ENCODE measurements around the gene TP53I13. TPM values are rescaled to one million over a fixed set of nuclear protein-coding genes. Genes with fewer than 3 reads are reported as not detected.
A peak's percentile ranks its signal among the peaks of the same experiment; 100 is the strongest.

Gene TP53I13
- polyA plus RNA-seq, 2 of the 4 experiments (the other 2 are of a cell fraction) = 27.5 to 57.8 TPM

DNA sequence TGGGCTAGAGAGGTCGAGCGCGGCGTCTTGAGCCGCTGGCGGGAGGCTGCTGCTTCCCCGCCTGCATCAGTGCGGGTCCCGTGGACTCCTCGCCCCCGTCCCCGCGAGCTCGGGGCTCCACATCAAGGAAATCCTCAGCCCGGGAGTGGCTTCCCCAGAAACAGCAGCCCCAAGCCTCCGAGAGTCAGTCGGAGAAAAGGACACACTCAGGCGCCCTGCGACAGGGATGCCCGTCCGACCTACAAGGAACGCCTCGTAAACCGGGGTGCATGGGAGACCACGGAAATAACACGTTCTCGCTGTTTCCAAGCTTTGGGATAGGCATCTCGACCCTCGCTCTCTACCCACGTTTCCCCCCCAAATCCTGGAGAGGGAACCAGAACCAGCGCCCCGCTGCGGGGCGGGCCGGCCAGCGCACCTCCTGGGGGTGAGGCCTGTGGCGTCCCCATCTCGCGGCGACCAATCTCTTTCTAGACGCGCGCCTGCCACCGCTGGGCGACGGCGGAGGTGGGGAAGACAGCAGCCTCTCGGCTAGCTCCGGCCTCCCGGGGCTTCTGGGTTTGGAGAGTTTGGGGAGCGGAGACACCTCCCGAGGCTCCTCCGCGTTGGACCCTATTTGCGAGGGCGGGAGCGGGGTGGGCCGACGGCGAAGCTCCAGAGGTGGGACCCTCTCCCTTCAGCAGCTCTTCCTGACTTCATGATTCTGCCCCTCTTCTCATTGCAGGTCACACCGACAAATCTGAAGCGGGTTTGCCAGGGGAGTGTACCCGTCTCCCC is 759 bp upstream of the TP53I13 start:
- no peak for FAIRE-seq
- Histone ChIP-seq H3K9me3 (no peaks in the 10 kb centered on the region), H3K27ac (peak overlapping the region; percentile 92 to 94), H3K4me3 (peak overlapping the region; percentile 62), H3K4me2 (peak overlapping the region; percentile 83), H3K4me1 (peaks cover 20% of the 10 kb centered on the region)
- ChIA-PET CTCF (interaction anchor here (1.0 to 24.0 kb wide), 15 partner anchors 9 to 215 kb away, joined by 3 to 474 read pairs (median 4); partner anchors contain the start of genes ANKRD13B and CORO6), POLR2A (interaction anchor here (0.7 to 4.0 kb wide), 8 partner anchors 9 to 274 kb away, joined by 3 to 21 read pairs (median 4); partner anchors contain the start of genes ANKRD13B and NUFIP2)
- peak; percentile 85 to 90 for DNase-seq (ENCODE audit: low read depth in 1 of 2, low spot score in 1 of 2)
- 1% methylated on average over 45 of the region's 63 CpGs for WGBS (ENCODE audit: missing lambda C conversion rate)
- peak; percentile 54 to 71 for ATAC-seq
- no peak for TF ChIP-seq EP300 (IDR thresholded peaks at IDR 0.05)
- TF ChIP-seq SREBF2 (IDR thresholded peaks at IDR 0.05) = no peak
- TF ChIP-seq, protein P1, sequence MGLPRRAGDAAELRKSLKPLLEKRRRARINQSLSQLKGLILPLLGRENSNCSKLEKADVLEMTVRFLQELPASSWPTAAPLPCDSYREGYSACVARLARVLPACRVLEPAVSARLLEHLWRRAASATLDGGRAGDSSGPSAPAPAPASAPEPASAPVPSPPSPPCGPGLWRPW (IDR thresholded peaks at IDR 0.05) = no peak
- no peak for TF ChIP-seq HOXA7 (CRISPR knock-in tag; IDR thresholded peaks at IDR 0.05)
- TF ChIP-seq BHLHE40 (IDR thresholded peaks at IDR 0.05; ENCODE audit: low read depth, low read length) = no peak
- TF ChIP-seq FOSL2 (IDR thresholded peaks at IDR 0.05) = no peak
- no peak for TF ChIP-seq FOSL2 (CRISPR knock-in tag; IDR thresholded peaks at IDR 0.05)
- TF ChIP-seq ZSCAN20 (CRISPR knock-in tag; IDR thresholded peaks at IDR 0.05) = no peak
- TF ChIP-seq TP53 (CRISPR knock-in tag; IDR thresholded peaks at IDR 0.05) = no peak
- no peak for TF ChIP-seq CEBPB (IDR thresholded peaks at IDR 0.05)
- TF ChIP-seq KDM5A (IDR thresholded peaks at IDR 0.05) = no peak
- no peak for TF ChIP-seq JUNB (IDR thresholded peaks at IDR 0.05)
- TF ChIP-seq, protein P2, sequence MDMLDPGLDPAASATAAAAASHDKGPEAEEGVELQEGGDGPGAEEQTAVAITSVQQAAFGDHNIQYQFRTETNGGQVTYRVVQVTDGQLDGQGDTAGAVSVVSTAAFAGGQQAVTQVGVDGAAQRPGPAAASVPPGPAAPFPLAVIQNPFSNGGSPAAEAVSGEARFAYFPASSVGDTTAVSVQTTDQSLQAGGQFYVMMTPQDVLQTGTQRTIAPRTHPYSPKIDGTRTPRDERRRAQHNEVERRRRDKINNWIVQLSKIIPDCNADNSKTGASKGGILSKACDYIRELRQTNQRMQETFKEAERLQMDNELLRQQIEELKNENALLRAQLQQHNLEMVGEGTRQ (IDR thresholded peaks at IDR 0.05) = 0 out of 2 replicates have a peak, but pooled peaks have one; percentile 2
- TF ChIP-seq, protein P3, sequence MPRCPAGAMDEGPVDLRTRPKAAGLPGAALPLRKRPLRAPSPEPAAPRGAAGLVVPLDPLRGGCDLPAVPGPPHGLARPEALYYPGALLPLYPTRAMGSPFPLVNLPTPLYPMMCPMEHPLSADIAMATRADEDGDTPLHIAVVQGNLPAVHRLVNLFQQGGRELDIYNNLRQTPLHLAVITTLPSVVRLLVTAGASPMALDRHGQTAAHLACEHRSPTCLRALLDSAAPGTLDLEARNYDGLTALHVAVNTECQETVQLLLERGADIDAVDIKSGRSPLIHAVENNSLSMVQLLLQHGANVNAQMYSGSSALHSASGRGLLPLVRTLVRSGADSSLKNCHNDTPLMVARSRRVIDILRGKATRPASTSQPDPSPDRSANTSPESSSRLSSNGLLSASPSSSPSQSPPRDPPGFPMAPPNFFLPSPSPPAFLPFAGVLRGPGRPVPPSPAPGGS (IDR thresholded peaks at IDR 0.05) = 0 out of 3 replicates have a peak, but pooled peaks have one; percentile 2
- TF ChIP-seq CBX8 (IDR thresholded peaks at IDR 0.05) = no peak
- no peak for TF ChIP-seq KDM1A (IDR thresholded peaks at IDR 0.05; ENCODE audit: low read depth)
- no peak for TF ChIP-seq RARB (CRISPR knock-in tag; IDR thresholded peaks at IDR 0.05)
- no peak for TF ChIP-seq HOXB13 (CRISPR knock-in tag; IDR thresholded peaks at IDR 0.05; ENCODE audit: low read depth)
- TF ChIP-seq, protein P4, sequence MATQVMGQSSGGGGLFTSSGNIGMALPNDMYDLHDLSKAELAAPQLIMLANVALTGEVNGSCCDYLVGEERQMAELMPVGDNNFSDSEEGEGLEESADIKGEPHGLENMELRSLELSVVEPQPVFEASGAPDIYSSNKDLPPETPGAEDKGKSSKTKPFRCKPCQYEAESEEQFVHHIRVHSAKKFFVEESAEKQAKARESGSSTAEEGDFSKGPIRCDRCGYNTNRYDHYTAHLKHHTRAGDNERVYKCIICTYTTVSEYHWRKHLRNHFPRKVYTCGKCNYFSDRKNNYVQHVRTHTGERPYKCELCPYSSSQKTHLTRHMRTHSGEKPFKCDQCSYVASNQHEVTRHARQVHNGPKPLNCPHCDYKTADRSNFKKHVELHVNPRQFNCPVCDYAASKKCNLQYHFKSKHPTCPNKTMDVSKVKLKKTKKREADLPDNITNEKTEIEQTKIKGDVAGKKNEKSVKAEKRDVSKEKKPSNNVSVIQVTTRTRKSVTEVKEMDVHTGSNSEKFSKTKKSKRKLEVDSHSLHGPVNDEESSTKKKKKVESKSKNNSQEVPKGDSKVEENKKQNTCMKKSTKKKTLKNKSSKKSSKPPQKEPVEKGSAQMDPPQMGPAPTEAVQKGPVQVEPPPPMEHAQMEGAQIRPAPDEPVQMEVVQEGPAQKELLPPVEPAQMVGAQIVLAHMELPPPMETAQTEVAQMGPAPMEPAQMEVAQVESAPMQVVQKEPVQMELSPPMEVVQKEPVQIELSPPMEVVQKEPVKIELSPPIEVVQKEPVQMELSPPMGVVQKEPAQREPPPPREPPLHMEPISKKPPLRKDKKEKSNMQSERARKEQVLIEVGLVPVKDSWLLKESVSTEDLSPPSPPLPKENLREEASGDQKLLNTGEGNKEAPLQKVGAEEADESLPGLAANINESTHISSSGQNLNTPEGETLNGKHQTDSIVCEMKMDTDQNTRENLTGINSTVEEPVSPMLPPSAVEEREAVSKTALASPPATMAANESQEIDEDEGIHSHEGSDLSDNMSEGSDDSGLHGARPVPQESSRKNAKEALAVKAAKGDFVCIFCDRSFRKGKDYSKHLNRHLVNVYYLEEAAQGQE (IDR thresholded peaks at IDR 0.05) = no peak
- TF ChIP-seq HDAC2 (IDR thresholded peaks at IDR 0.05) = peak; percentile 35; the same call in 1 of the 2 replicates
- TF ChIP-seq, protein P5, sequence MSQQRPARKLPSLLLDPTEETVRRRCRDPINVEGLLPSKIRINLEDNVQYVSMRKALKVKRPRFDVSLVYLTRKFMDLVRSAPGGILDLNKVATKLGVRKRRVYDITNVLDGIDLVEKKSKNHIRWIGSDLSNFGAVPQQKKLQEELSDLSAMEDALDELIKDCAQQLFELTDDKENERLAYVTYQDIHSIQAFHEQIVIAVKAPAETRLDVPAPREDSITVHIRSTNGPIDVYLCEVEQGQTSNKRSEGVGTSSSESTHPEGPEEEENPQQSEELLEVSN (IDR thresholded peaks at IDR 0.05; ENCODE audit: borderline replicate concordance, low read depth) = no peak
- TF ChIP-seq, protein P6, sequence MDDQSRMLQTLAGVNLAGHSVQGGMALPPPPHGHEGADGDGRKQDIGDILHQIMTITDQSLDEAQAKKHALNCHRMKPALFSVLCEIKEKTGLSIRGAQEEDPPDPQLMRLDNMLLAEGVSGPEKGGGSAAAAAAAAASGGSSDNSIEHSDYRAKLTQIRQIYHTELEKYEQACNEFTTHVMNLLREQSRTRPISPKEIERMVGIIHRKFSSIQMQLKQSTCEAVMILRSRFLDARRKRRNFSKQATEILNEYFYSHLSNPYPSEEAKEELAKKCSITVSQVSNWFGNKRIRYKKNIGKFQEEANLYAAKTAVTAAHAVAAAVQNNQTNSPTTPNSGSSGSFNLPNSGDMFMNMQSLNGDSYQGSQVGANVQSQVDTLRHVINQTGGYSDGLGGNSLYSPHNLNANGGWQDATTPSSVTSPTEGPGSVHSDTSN (IDR thresholded peaks at IDR 0.05) = no peak
- TF ChIP-seq ESRRA (IDR thresholded peaks at IDR 0.05; ENCODE audit: borderline replicate concordance, low read length) = no peak
- no peak for TF ChIP-seq GATA3 (IDR thresholded peaks at IDR 0.05; ENCODE audit: borderline replicate concordance)
- TF ChIP-seq PHF8 (IDR thresholded peaks at IDR 0.05; ENCODE audit: borderline replicate concordance, low read depth) = no peak
- TF ChIP-seq RNF2 (IDR thresholded peaks at IDR 0.05; ENCODE audit: borderline replicate concordance, low read depth) = peak; percentile 47; the same call in 1 of the 2 replicates
- TF ChIP-seq NPAS2 (CRISPR knock-in tag; IDR thresholded peaks at IDR 0.05; ENCODE audit: borderline replicate concordance) = no peak
- 0 out of 3 replicates have a peak, but pooled peaks have one; percentile 18 for TF ChIP-seq SMC3 (IDR thresholded peaks at IDR 0.05)
- TF ChIP-seq FOSB (CRISPR knock-in tag; IDR thresholded peaks at IDR 0.05) = no peak
- no peak for TF ChIP-seq FOXS1 (CRISPR knock-in tag; IDR thresholded peaks at IDR 0.05)
- TF ChIP-seq RCOR1 (IDR thresholded peaks at IDR 0.05; ENCODE audit: low read depth, low read length) = no peak
- no peak for TF ChIP-seq TFCP2L1 (CRISPR knock-in tag; IDR thresholded peaks at IDR 0.05)
- no peak for TF ChIP-seq ZC3H11A (IDR thresholded peaks at IDR 0.05)
- no peak for TF ChIP-seq MAFK (IDR thresholded peaks at IDR 0.05; ENCODE audit: partially characterized antibody)
- no peak for TF ChIP-seq MAZ (IDR thresholded peaks at IDR 0.05; ENCODE audit: borderline replicate concordance, low read depth, low read length)
- no peak for TF ChIP-seq JUN (IDR thresholded peaks at IDR 0.05)

Data from A549 (cell line).